GM19238 (cell line): ENCODE data around the gene PSMF1.
"Not testable (repeated sequence)": the region's sequence is repeated elsewhere in the genome, so short reads cannot be mapped to it uniquely, and the experiment has no call there.

Experiments used
- DNase-seq: peaks from one replicate; pipeline ENCODE4 v3.0.0; 2011; ENCODE audit warnings: low spot score; ENCODE audit not compliant: insufficient read length

Gene PSMF1

DNA sequence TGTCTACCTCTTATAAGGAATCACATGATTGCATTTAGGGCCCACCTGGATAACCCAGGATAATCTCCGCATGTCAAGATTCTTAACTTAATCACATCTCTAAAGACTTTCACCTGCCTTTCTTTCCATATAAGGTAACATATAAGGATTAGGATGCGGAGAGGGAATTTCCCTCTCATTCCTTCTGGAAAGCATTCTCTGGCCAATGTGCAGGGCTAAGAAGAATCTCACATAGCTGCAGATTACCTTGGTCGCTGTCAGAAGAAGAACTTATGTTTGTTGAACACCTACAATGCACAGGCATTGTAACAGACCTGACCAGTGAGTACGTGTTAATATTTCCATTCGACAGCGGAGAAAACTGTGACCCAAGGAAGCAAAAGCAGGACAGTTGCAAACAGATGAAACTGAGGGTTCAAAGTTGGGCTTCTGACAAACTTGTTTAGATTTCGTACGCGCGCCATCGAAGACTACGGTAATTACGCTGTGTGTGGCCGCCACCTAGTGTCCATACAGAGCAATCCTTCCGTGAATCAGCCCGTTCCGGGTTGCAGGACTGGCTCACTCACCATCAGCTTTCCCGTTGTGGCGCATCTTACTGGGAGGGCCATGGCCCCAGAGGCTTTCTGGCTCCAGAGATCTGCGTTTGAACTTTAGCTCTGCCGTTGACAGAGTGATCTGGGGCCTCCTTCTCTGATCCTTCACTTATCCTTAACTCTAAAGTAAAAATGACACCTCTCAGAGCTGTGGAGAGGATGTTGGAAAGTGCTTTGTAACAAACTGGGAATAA lies 94.4 kb downstream of the PSMF1 start:
- peak; percentile 50 for DNase-seq

DNA sequence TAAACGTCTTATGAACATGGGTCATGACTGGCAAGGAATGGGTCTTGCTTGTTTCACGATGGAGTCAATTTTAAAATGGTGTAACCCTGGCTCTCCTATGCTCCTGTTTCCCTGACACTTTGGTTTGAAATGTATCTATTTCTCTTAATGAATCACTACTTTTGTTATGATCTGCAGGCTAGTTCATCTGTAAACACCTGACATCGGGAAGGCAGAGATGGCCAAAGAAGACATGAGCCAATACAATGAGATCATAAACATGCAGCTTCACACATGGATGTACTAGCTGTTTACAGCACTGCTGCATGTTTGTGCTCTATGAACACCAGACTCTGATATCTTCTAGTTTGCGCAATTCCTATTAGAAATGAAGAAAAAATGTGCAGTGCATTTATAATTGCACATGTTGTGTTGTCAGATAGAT lies 96.4 kb downstream of the PSMF1 start:
- DNase-seq, result no peak

DNA sequence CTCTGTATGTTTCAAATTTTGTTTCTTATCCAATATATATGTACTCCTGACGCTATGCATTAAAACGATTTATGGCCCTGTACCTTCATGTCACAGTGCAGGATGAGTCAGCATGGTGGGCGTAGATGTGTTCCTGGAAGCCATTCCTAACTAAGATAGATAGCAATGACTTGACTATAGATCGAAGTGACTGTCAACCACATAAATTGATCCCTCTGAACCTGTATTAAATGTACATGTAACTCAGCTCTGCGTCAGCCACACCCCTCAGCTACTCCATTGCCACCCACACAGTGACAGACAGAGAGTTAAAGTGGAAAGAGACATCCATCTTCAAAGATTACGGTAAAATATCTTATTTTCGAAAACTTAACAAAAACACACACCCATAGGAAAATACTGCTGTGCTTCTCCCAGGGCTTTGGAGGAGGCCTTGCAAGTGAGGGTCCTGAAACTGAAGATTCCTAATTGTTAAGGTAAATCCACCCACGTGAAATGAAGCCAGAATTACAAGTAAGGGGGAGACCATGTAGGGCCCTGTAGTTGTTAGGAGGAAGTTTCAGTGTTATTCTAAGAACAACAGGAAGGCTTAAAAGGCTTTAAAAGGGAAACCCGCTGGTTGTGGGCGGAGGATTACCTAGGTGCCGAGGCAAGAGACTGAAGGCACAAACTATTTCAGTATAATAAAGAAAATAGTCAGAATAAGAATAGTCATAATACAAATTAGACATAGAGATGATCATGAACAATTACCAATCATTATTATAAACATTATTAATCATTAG lies 97.2 kb downstream of the PSMF1 start:
- DNase-seq, result no peak

DNA sequence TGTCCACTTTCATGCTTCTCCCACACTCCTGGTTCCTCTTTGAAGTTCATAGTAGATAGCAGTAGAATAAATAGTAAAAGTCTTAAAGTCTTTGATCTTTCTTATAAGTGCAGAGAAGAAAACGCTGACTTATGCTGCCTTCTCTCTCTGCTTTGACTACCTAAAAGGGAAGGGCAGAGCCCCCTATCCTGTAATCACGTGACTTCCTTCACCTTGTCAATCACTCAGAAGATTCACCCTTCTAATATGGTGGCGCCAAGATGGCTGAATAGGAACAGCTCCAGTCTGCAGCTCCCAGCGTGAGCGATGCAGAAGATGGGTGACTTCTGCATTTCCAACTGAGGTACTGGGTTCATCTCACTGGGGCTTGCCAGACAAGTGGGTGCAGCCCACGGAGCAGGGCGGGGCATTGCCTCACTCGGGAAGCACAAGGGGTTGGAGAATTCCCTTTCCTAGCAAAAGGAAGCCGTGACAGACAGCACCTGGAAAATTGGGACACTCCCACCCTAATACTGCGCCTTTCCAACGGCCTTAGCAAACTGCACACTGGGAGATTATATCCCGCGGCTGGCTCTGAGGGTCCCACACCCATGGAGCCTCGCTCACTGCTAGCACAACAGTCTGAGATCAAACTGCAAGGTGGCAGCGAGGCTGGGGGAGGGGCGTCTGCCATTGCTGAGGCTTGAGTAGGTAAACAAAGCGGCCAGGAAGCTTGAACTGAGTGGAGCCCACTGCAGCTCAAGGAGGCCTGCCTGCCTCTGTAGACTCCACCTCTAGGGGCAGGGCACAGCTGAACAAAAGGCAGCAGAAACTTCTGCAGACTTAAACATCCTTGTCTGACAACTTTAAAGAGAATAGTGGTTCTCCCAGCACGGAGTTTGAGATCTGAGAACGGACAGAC lies 98.4 kb downstream of the PSMF1 start:
- DNase-seq, result not testable (repeated sequence)
